ENCODE measurements around the gene CCL14.
"Not testable (repeated sequence)": the region's sequence is repeated elsewhere in the genome, so short reads cannot be mapped to it uniquely, and the experiment has no call there.

Gene CCL14

GRCh38 chr17:36002631-36003030, 16.1 kb upstream of the CCL14 start:
- peaks cover 27% of the 10 kb centered on the region for H3K27me3 Mint-ChIP-seq
- CTCF ChIA-PET: no interaction called here
- H3K9me3 Mint-ChIP-seq: no peaks in the 10 kb centered on the region
- no peak overlapping the region for H3K27ac Mint-ChIP-seq
- no peaks in the 10 kb centered on the region for H3K36me3 Mint-ChIP-seq
- H3K4me1 Mint-ChIP-seq: no peaks in the 10 kb centered on the region
- no peak for DNase-seq
- no peak overlapping the region for H3K4me3 Mint-ChIP-seq

- Mint-ChIP-seq H3K36me3 (no peaks in the 10 kb centered on the region), H3K4me1 (no peaks in the 10 kb centered on the region), H3K27ac (no peak overlapping the region), H3K4me3 (no peak overlapping the region), H3K9me3 (no peaks in the 10 kb centered on the region), H3K27me3 (peaks cover 27% of the 10 kb centered on the region)
- DNase-seq: no peak
- CTCF ChIA-PET: no interaction called here
Observed at GRCh38 chr17:36001862-36002603, 15.5 kb upstream of the CCL14 start.

- H3K27me3 Mint-ChIP-seq: peaks cover 31% of the 10 kb centered on the region
- H3K4me1 Mint-ChIP-seq: no peaks in the 10 kb centered on the region
- H3K9me3 Mint-ChIP-seq: no peaks in the 10 kb centered on the region
- no peaks in the 10 kb centered on the region for H3K36me3 Mint-ChIP-seq
- H3K4me3 Mint-ChIP-seq: no peak within 1 kb of the TSS
- CTCF ChIA-PET: no interaction called here
- DNase-seq: no peak
- H3K27ac Mint-ChIP-seq: no peak within 1 kb of the TSS
Observed at GRCh38 chr17:36001110-36001771, 14.7 kb upstream of the CCL14 start, which contains the start of gene CCL15. TSS of gene CCL15 (minus strand) at chr17:36001553. CDS start at chr17:36001492, 61 bp downstream.

GRCh38 chr17:36000732-36001109, 14.2 kb upstream of the CCL14 start:
- peaks cover 31% of the 10 kb centered on the region for H3K27me3 Mint-ChIP-seq
- CTCF ChIA-PET: no interaction called here
- H3K27ac Mint-ChIP-seq: no peak overlapping the region
- no peak for DNase-seq
- no peaks in the 10 kb centered on the region for H3K9me3 Mint-ChIP-seq
- no peak overlapping the region for H3K4me3 Mint-ChIP-seq
- no peaks in the 10 kb centered on the region for H3K4me1 Mint-ChIP-seq
- H3K36me3 Mint-ChIP-seq: no peaks in the 10 kb centered on the region

- H3K4me3 Mint-ChIP-seq: no peak overlapping the region
- CTCF ChIA-PET: no interaction called here
- peaks cover 25% of the 10 kb centered on the region for H3K27me3 Mint-ChIP-seq
- no peak for DNase-seq
- no peaks in the 10 kb centered on the region for H3K9me3 Mint-ChIP-seq
- H3K4me1 Mint-ChIP-seq: no peaks in the 10 kb centered on the region
- H3K27ac Mint-ChIP-seq: no peak overlapping the region
- H3K36me3 Mint-ChIP-seq: no peaks in the 10 kb centered on the region
Observed at GRCh38 chr17:35998756-35999155, 12.2 kb upstream of the CCL14 start.

GRCh38 chr17:35998018-35998545, 11.6 kb upstream of the CCL14 start:
- no peak for DNase-seq
- no peaks in the 10 kb centered on the region for H3K36me3 Mint-ChIP-seq
- H3K27ac Mint-ChIP-seq: no peak overlapping the region
- no peaks in the 10 kb centered on the region for H3K4me1 Mint-ChIP-seq
- CTCF ChIA-PET: no interaction called here
- H3K9me3 Mint-ChIP-seq: no peaks in the 10 kb centered on the region
- peaks cover 26% of the 10 kb centered on the region for H3K27me3 Mint-ChIP-seq
- H3K4me3 Mint-ChIP-seq: no peak overlapping the region

- DNase-seq, CTCF ChIA-PET, H3K27ac Mint-ChIP-seq, H3K4me3 Mint-ChIP-seq, H3K4me1 Mint-ChIP-seq, H3K36me3 Mint-ChIP-seq, H3K9me3 Mint-ChIP-seq: not testable (repeated sequence)
- peaks cover 42% of the 10 kb centered on the region for H3K27me3 Mint-ChIP-seq
Observed at GRCh38 chr17:35995346-35995745, 8.8 kb upstream of the CCL14 start.

- CTCF ChIA-PET: interaction anchor here (1.1 to 1.4 kb wide), 2 partner anchors 15 to 158 kb away, joined by 4 to 5 read pairs; no protein-coding TSS in a partner anchor
- H3K9me3 Mint-ChIP-seq: no peaks in the 10 kb centered on the region
- no peak overlapping the region for H3K4me3 Mint-ChIP-seq
- H3K27me3 Mint-ChIP-seq: peaks cover 34% of the 10 kb centered on the region
- no peak overlapping the region for H3K27ac Mint-ChIP-seq
- no peak for DNase-seq
- H3K4me1 Mint-ChIP-seq: no peaks in the 10 kb centered on the region
- no peaks in the 10 kb centered on the region for H3K36me3 Mint-ChIP-seq
Observed at GRCh38 chr17:35991075-35991474, 4.5 kb upstream of the CCL14 start.

- CTCF ChIA-PET: interaction anchor here (1.4 to 1.6 kb wide), 2 partner anchors 12 to 160 kb away, joined by 4 to 5 read pairs; no protein-coding TSS in a partner anchor
- Mint-ChIP-seq H3K27ac (no peak overlapping the region), H3K4me1 (no peaks in the 10 kb centered on the region), H3K4me3 (no peak overlapping the region), H3K36me3 (no peaks in the 10 kb centered on the region), H3K27me3 (peaks cover 32% of the 10 kb centered on the region), H3K9me3 (no peaks in the 10 kb centered on the region)
- DNase-seq: no peak
Observed at GRCh38 chr17:35988164-35988563, 1.6 kb upstream of the CCL14 start.

GRCh38 chr17:35984140-35984539, 2.4 kb downstream of the CCL14 start:
- Mint-ChIP-seq H3K27ac (no peak overlapping the region), H3K9me3 (no peaks in the 10 kb centered on the region), H3K36me3 (no peaks in the 10 kb centered on the region), H3K4me1 (no peaks in the 10 kb centered on the region), H3K4me3 (no peak overlapping the region), H3K27me3 (peaks cover 18% of the 10 kb centered on the region)
- CTCF ChIA-PET: no interaction called here
- no peak for DNase-seq

GRCh38 chr17:35982409-35983191, 3.9 kb downstream of the CCL14 start:
- CTCF ChIA-PET: interaction anchor here (0.6 to 2.9 kb wide), 5 partner anchors 9 to 1580 kb away, joined by 3 to 13 read pairs (median 4); no protein-coding TSS in a partner anchor
- Mint-ChIP-seq H3K27me3 (peaks cover 25% of the 10 kb centered on the region), H3K4me1 (no peaks in the 10 kb centered on the region), H3K4me3 (no peak overlapping the region), H3K9me3 (no peaks in the 10 kb centered on the region), H3K36me3 (no peaks in the 10 kb centered on the region), H3K27ac (no peak overlapping the region)
- DNase-seq: no peak

GRCh38 chr17:35981908-35982330, 4.6 kb downstream of the CCL14 start:
- CTCF ChIA-PET: interaction anchor here (0.6 to 2.9 kb wide), 5 partner anchors 8 to 1580 kb away, joined by 3 to 13 read pairs (median 4); no protein-coding TSS in a partner anchor

GRCh38 chr17:35981246-35981645, 5.3 kb downstream of the CCL14 start, which contains the start of gene CCL16:
TSS of gene CCL16 (minus strand) at chr17:35981497. CDS start at chr17:35981420, 77 bp downstream.
- no peaks in the 10 kb centered on the region for H3K4me1 Mint-ChIP-seq
- H3K4me3 Mint-ChIP-seq: no peak within 1 kb of the TSS
- H3K9me3 Mint-ChIP-seq: no peaks in the 10 kb centered on the region
- CTCF ChIA-PET: interaction anchor here (1.4 to 2.9 kb wide), 2 partner anchors 12 to 167 kb away, joined by 4 to 13 read pairs; no protein-coding TSS in a partner anchor
- no peaks in the 10 kb centered on the region for H3K36me3 Mint-ChIP-seq
- H3K27me3 Mint-ChIP-seq: peaks cover 18% of the 10 kb centered on the region
- DNase-seq: no peak
- H3K27ac Mint-ChIP-seq: no peak within 1 kb of the TSS

More at GRCh38 chr17:35981908-35982330, 4.6 kb downstream of the CCL14 start:
- no peaks in the 10 kb centered on the region for H3K9me3 Mint-ChIP-seq
- H3K4me1 Mint-ChIP-seq: no peaks in the 10 kb centered on the region
- no peaks in the 10 kb centered on the region for H3K36me3 Mint-ChIP-seq
- H3K27me3 Mint-ChIP-seq: peaks cover 25% of the 10 kb centered on the region
- no peak overlapping the region for H3K27ac Mint-ChIP-seq
- no peak for DNase-seq
- H3K4me3 Mint-ChIP-seq: no peak overlapping the region

- H3K4me3 Mint-ChIP-seq: no peak overlapping the region
- no peak for DNase-seq
- H3K27me3 Mint-ChIP-seq: peaks cover 14% of the 10 kb centered on the region
- no peak overlapping the region for H3K27ac Mint-ChIP-seq
- H3K4me1 Mint-ChIP-seq: no peaks in the 10 kb centered on the region
- CTCF ChIA-PET: interaction anchor here (1.6 to 9.4 kb wide), 3 partner anchors 9 to 169 kb away, joined by 5 to 129 read pairs (median 6); no protein-coding TSS in a partner anchor
- no peaks in the 10 kb centered on the region for H3K9me3 Mint-ChIP-seq
- H3K36me3 Mint-ChIP-seq: no peaks in the 10 kb centered on the region
Observed at GRCh38 chr17:35978346-35978745, 8.2 kb downstream of the CCL14 start.

All from activated naive CD4-positive, alpha-beta T cell treated with anti-CD3 and anti-CD28 coated beads, Interleukin-2, amount 10 ng/mL, durations not matched to agents 7 days and 5 days (primary cell).